Smooth muscle cell of the brain vasculature (primary cell): Measurements from ENCODE around the gene CCDC40.
"Not testable (repeated sequence)": the region's sequence is repeated elsewhere in the genome, so short reads cannot be mapped to it uniquely, and the experiment has no call there.

Source experiments
- DNase-seq: peaks from one replicate; pipeline ENCODE4 v3.0.0-alpha.2; 2012; ENCODE audit warnings: low read depth, low spot score

CCDC40 gene

GRCh38 chr17:80021600-80021999, 14.8 kb upstream of the CCDC40 start:
- no peak for DNase-seq

GRCh38 chr17:80023481-80024205, 12.8 kb upstream of the CCDC40 start:
- DNase-seq = no peak

- no peak for DNase-seq
Measured at GRCh38 chr17:80024206-80024972, 12.1 kb upstream of the CCDC40 start.

GRCh38 chr17:80025140-80025539, 11.3 kb upstream of the CCDC40 start:
- DNase-seq = no peak

GRCh38 chr17:80025796-80026195, 10.6 kb upstream of the CCDC40 start:
- no peak for DNase-seq

- no peak for DNase-seq
Measured at GRCh38 chr17:80026359-80027042, 9.9 kb upstream of the CCDC40 start.

GRCh38 chr17:80027043-80027435, 9.4 kb upstream of the CCDC40 start:
- DNase-seq = no peak

- DNase-seq = no peak
Measured at GRCh38 chr17:80028030-80028429, 8.4 kb upstream of the CCDC40 start.

GRCh38 chr17:80029258-80029974, 7.0 kb upstream of the CCDC40 start:
- DNase-seq = peak; percentile 45

GRCh38 chr17:80030730-80031410, 5.6 kb upstream of the CCDC40 start:
- no peak for DNase-seq

- no peak for DNase-seq
Measured at GRCh38 chr17:80031691-80032430, 4.6 kb upstream of the CCDC40 start.

- no peak for DNase-seq
Measured at GRCh38 chr17:80032614-80033171, 3.7 kb upstream of the CCDC40 start.

- no peak for DNase-seq
Measured at GRCh38 chr17:80033840-80034239, 2.6 kb upstream of the CCDC40 start.

GRCh38 chr17:80034791-80035686, 1.4 kb upstream of the CCDC40 start:
- no peak for DNase-seq

- no peak for DNase-seq
Measured at GRCh38 chr17:80035687-80035936, 830 bp upstream of the CCDC40 start, which contains the start of gene TBC1D16. TBC1D16 (minus strand) TSS chr17:80035872; CDS start chr17:80013547, 22,325 bp downstream.

- DNase-seq = no peak
Measured at GRCh38 chr17:80036715-80037477, 454 bp downstream of the CCDC40 start.

- DNase-seq = no peak
Measured at GRCh38 chr17:80043963-80044362, 7.5 kb downstream of the CCDC40 start.

- no peak for DNase-seq
Measured at GRCh38 chr17:80045703-80046102, 9.3 kb downstream of the CCDC40 start.

GRCh38 chr17:80046709-80047108, 10.3 kb downstream of the CCDC40 start:
- DNase-seq = not testable (repeated sequence)
